CD4-positive, alpha-beta T cell treated with Interleukin-10 for 1 hour (primary cell): Measurements from ENCODE around the gene DRC7.

ENCODE experiments used
- DNase-seq: peaks from one replicate; pipeline ENCODE4 v3.0.0-alpha.2; 2020

The DRC7 gene

DNA sequence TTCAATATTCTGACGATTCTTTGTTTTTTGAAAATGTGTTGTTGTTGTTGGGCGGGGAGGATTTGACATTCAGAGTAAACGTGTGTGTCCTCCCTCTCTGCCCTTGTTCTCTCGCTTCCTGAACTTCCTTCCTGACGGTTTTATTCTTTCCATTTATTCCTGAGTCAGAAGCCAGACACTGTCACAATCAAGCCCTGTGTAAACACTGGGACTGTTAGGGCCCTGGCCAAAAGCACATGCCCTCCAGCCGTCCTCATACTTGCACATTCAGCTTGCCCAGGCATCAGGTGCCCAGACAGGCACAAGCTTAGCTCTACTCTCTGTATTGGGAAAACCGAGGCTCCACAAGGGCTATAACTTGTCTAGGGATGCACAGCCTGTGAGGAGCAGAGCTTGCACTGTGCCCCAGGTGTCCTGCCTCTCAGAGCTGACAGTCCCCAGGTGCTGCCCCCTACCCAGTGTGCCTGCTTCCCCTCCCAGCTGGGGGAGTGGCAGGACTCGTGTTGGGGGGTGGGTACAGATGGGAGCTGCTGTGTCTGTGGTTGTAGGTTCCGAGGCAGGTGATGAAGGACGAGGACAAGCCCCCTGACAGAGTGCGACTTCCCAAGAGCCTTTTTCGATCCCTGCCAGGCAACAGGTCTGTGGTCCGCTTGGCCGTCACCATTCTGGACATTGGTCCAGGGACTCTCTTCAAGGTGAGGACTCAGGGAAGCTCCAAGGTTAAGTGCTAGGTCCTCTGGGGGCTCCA is 16.8 kb upstream of the DRC7 start:
- no peak for DNase-seq

DNA sequence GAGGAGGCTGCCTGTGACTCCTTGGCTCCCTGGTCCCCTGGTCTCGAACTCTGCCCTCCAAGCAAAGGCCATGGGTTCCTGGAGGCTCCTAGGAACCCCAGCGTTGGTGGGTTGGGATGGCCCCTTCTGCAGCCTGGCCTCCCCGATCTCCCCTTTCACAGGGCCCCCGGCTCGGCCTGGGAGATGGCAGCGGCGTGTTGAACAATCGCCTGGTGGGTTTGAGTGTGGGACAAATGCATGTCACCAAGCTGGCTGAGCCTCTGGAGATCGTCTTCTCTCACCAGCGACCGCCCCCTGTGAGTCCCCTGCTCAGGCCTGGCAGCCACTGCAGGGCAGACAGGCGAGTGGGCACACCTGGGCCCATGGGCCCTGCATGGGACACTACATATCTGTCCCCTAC is 15.6 kb upstream of the DRC7 start:
- no peak for DNase-seq

DNA sequence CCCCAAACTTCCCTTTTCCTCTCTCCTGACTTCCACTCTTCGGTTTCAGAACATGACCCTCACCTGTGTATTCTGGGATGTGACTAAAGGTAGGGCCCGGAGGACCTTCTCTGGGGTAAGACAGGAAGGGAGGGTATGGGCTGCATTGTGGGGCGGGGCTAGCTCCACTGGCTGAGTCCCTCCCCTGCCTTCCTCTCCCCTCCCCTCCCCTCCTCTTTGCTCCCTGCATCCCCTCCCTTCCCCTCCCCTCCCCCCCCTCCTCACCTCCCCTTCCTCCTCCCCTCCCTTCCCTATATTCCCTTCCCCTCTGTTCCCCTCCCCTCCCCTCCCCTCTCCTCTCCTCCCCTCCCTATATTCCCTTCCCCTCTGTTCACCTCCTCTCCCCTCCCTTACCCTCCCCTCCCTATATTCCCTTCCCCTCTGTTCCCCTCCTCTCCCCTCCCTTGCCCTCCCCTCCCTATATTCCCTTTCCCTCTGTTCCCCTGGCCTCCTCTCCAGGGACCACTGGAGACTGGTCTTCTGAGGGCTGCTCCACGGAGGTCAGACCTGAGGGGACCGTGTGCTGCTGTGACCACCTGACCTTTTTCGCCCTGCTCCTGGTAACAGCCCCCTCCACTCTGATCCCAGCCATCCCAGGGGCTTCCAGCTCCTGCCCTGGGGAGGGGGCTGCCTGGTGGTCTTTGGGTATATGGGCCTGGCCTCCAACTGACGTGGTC is 14.7 kb upstream of the DRC7 start:
- DNase-seq, result no peak

DNA sequence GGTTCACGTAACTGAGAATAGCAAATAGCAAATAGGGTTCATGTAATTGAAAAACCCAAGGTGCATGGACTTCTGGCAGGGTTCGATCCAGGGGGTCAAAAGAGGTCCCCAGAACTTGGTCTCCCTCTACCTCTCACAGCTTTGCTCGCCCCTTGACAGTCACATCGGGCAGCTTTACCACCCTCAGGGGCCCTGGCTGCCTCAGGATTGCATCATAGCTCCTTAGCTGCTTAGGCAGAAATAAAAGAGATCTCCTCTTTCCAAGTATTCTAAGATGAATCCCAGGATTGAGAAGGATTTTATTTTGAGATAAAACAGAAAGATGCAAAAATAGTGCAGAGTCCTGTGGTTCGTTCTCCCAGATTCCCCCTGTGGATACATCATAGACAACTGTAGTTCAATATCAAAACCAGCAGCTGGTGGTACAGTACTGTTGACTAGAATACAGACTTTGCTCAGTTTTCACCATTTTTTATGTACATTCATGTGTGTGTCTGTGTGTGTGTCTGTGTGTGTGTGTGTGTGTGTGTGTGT is 13.7 kb upstream of the DRC7 start:
- no peak for DNase-seq

DNA sequence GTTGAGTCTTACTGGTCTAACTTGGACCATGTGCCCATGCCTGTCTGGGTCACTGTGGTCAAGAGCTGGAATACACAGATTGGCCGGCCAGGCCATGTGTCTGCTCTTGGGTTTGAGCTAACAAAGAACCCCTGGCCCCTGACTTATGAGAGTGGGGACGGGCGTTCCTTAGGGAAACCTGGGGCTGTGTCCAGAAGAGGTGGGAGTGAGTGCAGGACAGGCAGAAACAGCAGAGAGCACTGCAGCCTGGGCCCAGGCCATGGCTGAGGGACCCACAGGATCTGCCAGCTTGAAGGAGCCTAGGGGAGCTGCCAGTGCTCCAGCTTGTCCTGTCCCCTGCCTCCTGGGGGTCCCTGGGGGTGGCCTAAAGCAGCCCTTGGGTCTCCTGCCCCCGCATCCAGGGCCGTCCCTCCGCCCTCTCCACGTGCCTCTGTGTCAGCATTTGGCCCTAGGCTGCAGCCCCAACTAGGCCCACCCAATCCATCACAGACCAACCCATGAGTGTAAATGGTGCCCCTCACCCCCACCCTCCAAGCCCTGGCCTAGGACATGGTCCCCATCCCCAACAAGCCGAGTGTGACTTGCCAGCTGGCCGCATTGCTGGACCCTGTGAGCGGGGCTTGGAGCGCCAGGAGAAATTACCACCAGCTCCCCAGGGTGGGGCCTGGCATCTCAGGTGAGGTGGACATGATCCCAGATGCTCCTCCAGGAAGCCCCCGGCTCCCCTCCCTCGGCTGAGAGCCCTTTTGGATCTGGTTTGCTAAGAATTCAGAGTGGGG is 12.5 kb upstream of the DRC7 start:
- DNase-seq, result no peak

DNA sequence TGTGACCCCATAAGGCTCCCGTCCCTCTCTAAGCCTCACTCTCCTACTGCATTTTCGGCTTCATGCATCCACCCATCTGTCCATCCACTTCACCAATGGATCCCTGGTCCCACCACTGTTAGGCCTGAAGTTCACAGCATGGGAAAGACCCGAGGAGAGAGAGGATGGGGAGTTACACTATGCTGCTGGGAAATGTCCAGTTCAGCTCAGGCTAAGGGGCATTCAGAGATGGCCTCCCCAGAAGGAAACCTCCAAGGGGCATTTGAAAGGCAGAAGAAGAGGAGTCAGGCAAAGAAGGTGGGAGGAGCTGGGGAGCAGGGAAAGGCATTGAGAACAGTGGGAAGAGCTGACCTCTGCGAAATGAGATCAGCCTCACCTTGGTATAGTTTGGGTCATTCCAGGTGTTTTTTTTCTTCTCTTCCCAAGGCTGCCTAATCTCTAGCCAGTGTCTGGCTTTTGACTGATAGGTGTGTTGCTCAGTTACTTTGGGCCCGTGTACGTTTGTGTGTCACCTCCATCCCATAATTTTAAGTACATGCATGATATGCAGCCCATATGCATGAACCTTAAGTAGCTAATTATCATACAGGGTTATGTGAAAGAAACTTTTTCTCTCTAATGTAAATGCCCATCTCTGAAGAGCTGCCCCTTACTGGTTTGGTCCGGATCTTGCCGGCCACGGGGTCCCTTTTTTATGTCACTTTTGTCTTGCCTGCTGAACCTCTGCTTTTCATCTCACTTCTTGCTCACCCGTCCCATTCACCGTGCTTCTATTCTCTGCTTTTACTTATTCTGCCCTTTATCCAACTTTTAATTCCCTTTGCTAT is 11.6 kb upstream of the DRC7 start:
- no peak for DNase-seq

DNA sequence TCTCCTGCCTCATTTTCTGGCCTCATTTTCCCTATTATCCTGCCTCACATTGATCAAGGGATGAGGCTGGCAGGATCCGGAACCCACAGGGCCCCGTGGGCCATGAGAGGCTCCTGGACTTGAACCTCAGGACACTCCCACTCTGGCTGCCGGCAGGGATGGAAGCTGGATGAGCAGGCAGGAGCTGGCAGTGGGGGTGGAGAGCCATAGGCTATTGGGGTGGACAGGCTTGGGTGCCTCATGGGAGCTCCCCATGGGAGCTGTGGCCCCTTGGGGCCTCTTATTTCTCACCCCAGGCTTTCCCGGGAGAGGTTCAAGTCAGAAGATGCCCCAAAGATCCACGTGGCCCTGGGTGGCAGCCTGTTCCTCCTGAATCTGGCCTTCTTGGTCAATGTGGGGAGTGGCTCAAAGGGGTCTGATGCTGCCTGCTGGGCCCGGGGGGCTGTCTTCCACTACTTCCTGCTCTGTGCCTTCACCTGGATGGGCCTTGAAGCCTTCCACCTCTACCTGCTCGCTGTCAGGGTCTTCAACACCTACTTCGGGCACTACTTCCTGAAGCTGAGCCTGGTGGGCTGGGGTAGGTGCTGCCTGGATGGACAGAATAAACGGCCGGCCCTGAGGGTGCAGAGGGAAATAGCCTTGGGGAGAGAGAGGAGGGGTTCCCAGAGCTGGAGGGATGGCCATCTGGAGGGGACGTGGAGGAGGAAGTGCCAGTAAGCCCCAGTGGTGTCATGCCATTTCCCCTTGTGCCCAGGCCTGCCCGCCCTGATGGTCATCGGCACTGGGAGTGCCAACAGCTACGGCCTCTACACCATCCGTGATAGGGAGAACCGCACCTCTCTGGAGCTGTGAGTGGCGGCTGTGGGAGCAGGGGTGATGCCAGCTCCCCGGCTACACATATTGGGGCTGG is 10.7 kb upstream of the DRC7 start:
- no peak for DNase-seq

DNA sequence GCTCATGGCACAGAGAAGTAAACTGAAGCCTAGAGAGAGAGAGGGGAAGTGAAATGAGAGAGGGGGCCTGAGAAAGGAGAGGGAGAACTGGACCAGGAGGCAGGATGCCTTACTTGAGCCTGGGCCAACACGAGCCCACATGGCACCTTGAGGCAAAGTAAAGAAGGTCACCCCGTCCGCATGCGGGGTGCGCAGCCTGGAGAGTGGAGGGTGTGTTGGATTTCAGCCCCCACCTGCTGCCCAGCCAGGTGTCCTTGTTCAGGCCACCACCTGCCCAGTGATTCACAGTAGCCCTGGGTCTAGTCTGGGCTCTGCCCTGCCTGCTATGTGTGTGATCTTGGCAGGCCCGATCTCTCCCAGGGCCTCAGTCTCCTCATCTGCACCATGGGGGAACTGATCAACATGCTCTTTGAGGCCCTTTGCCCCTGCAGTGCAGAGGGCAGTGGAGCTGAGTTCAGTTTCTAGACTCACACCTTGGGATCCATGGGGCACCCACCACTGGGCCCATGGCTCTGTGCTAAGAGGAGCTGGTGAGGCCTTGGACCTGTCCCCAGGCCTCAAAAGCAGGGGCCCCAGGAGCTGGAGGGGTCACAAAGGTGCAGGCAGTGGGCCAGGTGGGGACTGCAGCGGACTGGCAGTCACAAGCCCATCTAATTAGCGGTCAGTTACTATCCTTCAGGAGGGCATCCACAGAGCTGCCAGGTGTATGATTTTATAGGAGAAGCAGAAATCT is 9.8 kb upstream of the DRC7 start:
- DNase-seq, result no peak

DNA sequence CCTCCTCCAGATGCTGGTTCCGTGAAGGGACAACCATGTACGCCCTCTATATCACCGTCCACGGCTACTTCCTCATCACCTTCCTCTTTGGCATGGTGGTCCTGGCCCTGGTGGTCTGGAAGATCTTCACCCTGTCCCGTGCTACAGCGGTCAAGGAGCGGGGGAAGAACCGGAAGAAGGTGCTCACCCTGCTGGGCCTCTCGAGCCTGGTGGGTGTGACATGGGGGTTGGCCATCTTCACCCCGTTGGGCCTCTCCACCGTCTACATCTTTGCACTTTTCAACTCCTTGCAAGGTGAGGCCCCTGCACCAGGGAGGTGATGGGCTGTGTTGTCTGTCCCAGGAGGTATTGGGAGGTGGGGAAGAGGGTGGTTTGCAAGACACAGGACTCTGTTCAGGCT is 9.0 kb upstream of the DRC7 start:
- DNase-seq, result no peak

DNA sequence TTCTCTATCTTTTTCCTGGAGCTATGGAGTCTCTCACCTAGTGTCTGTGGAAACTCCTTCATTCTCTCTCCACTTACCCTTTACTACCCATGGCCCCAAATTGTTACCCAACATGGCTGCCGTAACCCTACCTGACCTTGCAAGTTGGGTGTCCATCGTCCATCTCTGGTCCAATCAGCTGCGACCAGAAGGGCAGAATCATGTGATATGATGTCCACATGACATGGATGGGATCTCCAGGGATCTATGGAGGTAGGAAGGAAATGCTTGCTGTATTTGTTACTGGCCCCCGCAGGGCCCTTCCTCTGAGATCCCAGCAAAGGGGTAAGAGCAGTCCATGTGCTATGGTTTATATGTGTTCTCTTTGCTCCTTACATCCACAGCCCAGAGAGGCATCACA is 8.0 kb upstream of the DRC7 start:
- DNase-seq, result no peak

DNA sequence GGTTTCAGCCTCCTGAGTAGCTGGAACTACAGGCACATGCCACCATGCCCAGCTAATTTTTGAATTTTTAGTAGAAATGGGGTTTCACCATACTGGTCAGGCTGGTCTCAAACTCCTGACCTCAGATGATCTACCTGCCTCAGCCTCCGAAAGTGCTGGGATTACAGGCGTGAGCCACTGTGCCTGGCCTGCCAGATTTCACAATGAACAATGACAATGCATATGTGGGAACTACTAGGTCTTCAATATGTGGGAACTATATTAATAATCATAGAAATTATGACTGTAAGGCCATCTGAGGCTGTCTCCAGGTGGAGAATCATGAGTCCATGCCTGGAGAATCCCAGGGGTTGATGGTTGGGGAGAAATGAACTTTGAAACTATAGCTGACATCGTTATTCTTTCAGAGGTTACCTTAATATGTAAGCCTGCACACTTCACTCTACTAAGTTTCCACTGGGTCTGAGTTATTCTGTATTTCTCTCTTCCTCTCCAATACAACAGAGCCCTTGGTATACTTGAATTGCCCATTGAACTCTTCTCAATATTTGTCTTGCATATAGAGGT is 7.2 kb upstream of the DRC7 start:
- no peak for DNase-seq

DNA sequence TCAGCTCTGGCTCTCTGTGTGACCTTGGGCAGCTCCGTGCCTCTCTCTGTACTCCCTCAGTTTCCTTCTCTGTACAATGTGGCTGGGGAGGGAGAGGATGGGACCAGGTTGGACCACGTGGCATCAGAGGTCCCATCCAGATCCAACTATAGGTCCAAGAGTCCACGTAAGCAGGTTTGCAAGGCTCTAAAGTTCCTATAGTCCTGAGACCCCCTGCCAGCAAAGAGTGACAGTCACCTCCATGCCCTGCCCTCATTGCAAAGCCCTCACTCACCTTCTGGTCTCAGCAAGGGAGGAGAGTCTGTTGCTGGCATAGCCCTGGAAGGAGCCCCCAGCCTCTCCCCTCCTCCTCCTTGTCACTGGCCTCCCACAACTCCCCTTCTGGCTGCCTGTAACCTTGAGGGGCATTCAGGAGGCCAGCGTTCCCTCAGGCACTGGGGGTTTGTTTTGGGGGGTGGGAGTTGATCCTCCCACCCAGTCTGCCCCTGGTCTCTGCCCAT is 6.1 kb upstream of the DRC7 start:
- no peak for DNase-seq

DNA sequence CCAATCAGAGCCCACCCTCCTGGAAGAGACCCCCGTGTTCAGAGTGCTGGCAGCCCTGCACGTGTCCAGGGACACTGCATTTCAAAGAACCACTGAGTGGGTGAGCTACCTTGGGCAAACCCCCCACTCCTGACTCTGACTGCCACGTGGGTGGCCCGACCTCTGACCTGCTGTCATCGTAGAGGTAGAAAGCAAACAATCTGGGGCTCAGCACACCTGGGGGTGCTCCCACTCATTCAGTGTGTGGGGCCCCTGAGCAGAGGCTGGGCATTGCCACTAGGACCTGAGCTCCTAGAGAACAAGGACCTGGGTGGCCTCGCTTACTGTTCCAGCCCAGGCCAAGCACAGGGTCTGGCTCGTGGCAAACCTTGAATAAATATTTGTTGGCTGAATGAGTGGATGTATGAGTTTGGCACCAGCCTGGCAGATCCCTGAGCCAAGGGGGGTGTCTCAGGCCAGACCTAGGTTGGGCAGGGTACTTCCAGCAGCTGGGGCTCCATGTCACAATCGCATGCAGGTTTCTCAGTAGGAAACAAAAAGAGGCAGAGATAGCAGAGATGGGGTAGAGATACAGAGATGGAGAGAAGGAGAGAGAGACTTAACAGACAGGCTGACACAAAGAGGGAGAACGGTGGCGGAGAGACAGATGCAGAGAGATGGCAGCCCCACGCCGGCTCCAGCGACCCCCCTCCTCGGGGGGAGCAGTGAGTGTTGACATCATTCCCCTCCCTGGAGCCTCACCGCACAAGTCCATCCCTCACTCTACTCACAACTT is 5.4 kb upstream of the DRC7 start:
- no peak for DNase-seq

DNA sequence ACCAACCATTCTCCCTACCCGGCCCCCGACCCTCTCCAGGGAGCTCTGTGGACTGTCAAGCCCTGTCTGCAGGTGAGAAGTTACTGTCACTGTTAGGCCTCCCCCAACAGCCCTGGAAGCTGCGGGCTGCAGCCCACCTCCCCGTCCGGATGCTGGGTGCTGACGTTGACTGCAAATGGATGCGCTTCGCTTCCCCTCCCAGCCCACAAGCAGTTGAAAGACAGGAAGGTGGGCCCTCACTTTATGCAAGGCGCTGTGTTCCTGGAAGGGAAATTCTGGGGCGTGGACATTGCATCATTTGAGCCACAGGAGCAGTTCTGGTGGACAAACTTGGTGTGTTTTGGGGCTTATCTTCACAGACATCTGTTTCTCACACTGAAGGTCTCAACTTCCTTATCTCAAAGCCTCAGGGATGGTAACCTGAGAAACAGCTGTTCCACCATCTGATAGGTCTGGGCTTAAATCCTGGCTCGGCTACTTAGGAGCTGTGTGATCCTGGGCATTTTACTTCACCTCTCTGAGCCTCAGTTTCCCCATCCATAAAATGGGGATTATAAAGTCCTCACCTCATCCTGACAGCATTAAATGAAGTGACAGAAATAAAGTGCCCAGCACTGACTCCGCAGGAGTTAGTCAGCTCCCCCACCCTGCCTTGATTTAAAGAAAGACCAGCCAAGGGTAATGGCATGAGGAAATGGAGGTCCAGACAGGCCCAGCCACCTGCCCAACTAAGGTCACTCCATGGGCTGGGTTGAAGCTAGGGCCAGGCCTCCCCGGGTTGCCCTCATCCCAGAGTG is 4.6 kb upstream of the DRC7 start:
- DNase-seq, result peak; percentile 57

DNA sequence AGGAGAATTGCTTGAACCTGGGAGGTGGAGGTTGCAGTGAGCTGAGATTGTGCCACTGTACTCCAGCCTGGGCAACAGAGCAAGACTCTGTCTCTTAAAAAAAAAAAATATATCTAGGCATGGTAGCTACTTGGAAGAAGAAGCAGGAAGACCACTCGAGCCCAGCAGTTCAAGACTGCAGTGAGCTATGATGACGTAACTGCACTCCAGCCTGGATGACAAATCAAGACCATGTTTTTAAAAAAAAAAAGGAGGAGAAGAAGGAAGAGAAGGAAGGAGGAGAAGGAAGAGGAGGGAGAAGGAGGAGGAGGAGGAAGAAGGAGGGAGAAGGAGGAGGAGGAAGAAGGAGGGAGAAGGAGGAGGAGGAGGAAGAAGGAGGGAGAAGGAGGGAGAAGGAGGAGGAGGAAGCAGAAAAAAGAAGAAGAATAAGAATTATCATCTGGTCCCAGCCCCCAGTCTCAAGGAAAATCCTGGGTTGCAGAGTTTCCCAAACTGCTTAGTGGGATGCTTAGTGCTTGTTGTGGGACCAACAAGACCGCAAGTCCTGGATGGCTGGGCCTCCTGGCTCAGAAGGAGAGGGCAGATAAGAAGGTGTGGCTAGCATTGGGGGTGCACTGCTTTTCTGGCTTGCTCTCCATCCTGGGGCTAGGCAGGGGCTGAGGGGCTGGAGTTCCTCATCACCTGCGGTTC is 3.7 kb upstream of the DRC7 start:
- DNase-seq, result no peak

DNA sequence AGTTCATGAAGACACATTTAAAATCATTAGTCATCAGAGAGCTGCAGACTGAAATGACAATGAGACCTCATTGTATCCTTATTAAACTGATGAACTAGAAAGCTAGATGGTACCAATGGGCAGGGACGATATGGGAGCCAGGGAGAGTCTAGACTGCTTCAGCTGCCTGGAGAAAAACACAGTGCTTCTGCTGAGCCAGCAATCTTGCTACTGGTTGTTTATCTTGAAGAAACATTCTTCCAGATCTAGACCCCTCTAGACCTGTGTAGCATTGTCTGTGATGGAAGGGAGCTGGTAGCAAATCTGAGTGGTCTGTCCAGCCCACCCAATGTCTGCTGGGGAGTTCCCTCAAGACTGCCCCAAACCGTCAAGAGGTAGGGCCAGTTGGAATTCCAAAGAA is 2.0 kb upstream of the DRC7 start:
- no peak for DNase-seq

DNA sequence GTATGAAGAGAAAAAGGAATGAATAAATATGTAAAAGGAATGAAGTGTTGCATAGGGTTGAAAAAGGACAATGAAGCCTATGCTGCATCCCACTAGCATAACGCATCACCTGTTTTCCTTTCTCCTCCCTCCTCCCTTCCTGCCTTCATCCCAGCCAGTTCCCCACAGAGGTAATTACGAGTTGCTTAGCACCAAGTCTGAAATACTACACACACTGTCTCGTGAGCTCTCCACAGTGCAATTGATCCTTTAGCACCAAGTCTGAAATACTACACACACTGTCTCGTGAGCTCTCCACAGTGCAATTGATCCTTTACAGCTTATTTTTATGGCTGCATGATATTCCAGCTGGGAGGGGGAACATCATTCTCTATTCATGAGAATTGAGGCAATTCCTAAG is 1.1 kb upstream of the DRC7 start:
- no peak for DNase-seq

DNA sequence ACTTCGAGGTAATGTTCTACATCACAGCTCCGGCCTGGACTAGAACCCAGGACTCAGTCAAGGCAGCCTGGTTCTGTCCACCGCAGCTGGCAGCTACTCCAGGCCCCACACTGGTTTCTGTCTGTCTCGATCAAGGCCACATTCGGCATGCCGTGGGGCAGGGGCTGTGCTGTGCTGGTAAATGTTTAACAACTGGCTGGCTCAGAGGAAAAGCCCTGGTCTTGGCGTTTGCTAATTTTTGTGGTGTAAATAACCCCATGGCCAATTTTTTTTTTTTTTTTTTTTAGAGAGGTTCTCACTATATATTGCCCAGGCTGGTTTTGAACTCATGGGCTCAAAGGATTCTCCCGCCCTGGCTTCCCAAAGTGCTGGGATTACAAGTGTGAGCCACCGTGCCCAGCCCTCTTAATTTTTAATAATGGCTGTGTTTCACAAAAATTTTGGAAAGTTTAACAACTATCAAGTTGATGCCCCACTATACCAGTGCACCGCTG is 328 bp upstream of the DRC7 start:
- DNase-seq, result no peak
